ENCODE measurements around the gene ELMOD3. TPM values are rescaled to one million over a fixed set of nuclear protein-coding genes. Genes with fewer than 3 reads are reported as not detected.
A peak's percentile ranks its signal among the peaks of the same experiment; 100 is the strongest.
"Not testable (repeated sequence)": the region's sequence is repeated elsewhere in the genome, so short reads cannot be mapped to it uniquely, and the experiment has no call there.

ELMOD3 gene
- total RNA-seq, 2 experiments from 2014 or later: 11.2 to 12.9 TPM

DNA sequence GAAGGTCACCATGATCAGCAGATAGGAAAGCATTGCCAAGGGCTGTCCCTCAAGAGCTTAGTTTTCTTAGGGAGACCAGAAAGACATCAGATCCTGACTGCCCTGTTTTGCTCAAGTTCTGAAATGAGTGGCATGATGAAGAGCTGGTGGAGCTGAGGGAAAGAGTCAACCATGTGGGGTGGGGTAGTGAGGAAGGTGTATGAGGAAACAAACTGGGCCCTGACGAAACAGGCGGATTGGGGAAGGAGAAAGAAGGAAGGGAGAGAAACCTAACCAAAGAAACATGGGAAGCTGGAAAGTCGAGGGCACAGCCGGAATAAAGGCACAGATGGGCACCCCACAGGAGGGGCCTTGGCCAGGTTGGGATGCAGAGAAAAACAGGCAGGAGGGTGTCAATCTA lies 34.8 kb upstream of the ELMOD3 start:
- ATAC-seq: no peak
- H3K9me3 Mint-ChIP-seq (ENCODE audit: low read depth): no peaks in the 10 kb centered on the region
- H3K4me3 Mint-ChIP-seq: peak overlapping the region; percentile 5
- H3K27ac Mint-ChIP-seq: peak overlapping the region; percentile 80
- POLR2A ChIA-PET: interaction anchor here (0.7 to 2.4 kb wide), 3 partner anchors 8 to 677 kb away, joined by 3 to 20 read pairs (median 7); partner anchors contain the start of genes ELMOD3, RETSAT and TGOLN2
- intact Hi-C loops (cut with DNase I, micrococcal nuclease): loop anchor here in 1 of 2 experiments (10.0 kb wide), 1 partner anchor 715 kb away; no protein-coding TSS in a partner anchor
- H3K27me3 Mint-ChIP-seq: no peaks in the 10 kb centered on the region
- CTCF ChIA-PET: interaction anchor here (0.6 to 3.3 kb wide), 7 partner anchors 9 to 432 kb away, joined by 3 to 34 read pairs (median 5); partner anchors contain the start of gene ELMOD3
- H3K36me3 Mint-ChIP-seq (ENCODE audit: low read depth): peaks cover 80% of the 10 kb centered on the region
- DNase-seq: no peak
- H3K4me1 Mint-ChIP-seq: peaks cover 72% of the 10 kb centered on the region

DNA sequence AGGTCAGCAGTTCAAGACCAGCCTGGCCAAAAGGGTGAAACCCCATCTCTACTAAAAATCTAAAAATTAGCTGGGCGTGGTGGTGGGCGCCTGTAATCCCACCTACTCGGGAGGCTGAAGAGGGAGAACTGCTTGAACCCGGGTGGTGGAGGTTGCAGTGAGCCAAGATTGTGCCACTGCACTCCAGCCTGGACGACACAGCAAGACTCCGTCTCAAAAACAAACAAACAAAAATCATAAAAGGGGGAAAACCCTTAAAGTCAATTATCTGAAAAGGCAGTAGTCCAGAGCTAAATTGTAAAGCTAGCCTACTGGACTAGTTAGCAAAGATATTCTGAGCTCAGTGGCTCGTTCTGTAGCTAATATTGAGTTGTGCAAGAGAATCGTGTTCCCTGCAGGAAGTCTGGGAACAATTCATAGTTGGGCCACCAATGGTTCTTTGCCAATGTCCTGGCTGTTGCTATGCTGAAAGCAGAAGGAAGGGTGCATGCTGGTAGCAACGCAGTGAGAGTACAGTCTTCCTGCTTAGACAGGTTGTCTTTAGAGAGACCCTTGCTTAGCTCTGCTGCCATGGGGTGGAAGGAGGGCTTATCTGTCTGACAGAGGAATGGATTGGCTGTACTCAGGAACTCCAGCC lies 31.1 kb upstream of the ELMOD3 start:
- ATAC-seq (no peak), DNase-seq (no peak)
- peaks cover 66% of the 10 kb centered on the region for H3K4me1 Mint-ChIP-seq
- H3K4me3 Mint-ChIP-seq: peak overlapping the region; percentile 86
- peak overlapping the region; percentile 34 for H3K27ac Mint-ChIP-seq
- ChIA-PET POLR2A (interaction anchor here (1.2 kb wide), 1 partner anchor 30 kb away, joined by 3 read pairs; no protein-coding TSS in a partner anchor), CTCF (interaction anchor here (0.5 to 0.9 kb wide), 3 partner anchors 29 to 314 kb away, joined by 3 read pairs; no protein-coding TSS in a partner anchor)
- H3K27me3 Mint-ChIP-seq: no peaks in the 10 kb centered on the region
- H3K36me3 Mint-ChIP-seq (ENCODE audit: low read depth): peaks cover 88% of the 10 kb centered on the region
- H3K9me3 Mint-ChIP-seq (ENCODE audit: low read depth): no peaks in the 10 kb centered on the region
- intact Hi-C loops (cut with DNase I, micrococcal nuclease): loop anchor here in 1 of 2 experiments (10.0 kb wide), 1 partner anchor 711 kb away; no protein-coding TSS in a partner anchor

- intact Hi-C loops (cut with DNase I, micrococcal nuclease): loop anchor here in 1 of 2 experiments (10.0 kb wide), 1 partner anchor 711 kb away; no protein-coding TSS in a partner anchor
- H3K36me3 Mint-ChIP-seq (ENCODE audit: low read depth): peaks cover 83% of the 10 kb centered on the region
- ATAC-seq; H3K9me3 Mint-ChIP-seq (ENCODE audit: low read depth); H3K27me3 Mint-ChIP-seq; DNase-seq: not testable (repeated sequence)
- peaks cover 63% of the 10 kb centered on the region for H3K4me1 Mint-ChIP-seq
- CTCF ChIA-PET: interaction anchor here (0.5 to 0.9 kb wide), 3 partner anchors 28 to 313 kb away, joined by 3 read pairs; no protein-coding TSS in a partner anchor
- POLR2A ChIA-PET: interaction anchor here (0.6 to 1.2 kb wide), 2 partner anchors 29 to 162 kb away, joined by 3 read pairs; no protein-coding TSS in a partner anchor
- peak overlapping the region; percentile 86 for H3K4me3 Mint-ChIP-seq
- peak overlapping the region; percentile 34 for H3K27ac Mint-ChIP-seq
Observed at GRCh38 chr2:85323988-85324367, 30.6 kb upstream of the ELMOD3 start.

DNA sequence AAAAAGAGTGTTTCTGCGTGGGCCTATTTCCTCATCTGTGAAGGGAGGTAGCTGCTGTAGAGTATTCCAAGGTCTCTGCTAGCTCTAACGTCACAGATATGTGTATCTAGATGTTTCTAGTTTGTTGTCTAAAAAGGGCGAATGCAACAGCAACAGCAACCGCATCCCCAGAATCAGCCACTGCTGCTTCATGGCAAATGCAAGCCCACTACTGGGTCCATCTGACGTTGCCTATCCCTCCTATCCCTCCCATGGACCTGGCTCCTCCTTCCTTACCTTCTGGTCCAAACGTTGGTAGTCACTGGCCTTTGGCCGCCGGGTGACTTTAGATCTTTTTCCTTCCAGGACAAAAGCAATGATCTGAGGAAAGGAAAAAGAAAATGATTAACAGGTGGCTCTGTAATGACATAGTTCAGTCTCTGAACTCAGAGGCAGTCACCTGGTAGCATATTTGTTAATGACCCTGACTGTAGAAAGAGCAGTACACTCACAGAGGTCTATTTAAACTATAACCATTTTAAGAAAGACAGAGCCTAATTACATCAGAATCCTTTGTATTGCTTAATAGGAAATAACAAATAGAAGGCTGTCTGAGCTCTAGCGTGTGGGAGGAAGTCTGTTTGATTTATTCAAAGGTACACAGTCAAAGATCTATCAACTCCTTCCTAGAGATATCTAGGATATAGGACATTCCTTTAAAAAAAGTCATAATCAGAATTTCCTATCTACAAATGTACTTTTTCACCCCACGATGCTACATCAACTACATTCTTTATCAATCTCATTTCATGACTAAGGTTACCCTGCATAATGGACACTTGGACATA lies 29.7 kb upstream of the ELMOD3 start:
- intact Hi-C loops (cut with DNase I, micrococcal nuclease): loop anchor here (1.0 to 10.0 kb wide), 7 partner anchors 15 to 1117 kb away; partner anchors contain the start of genes KDM3A (in 1 of the 2) and MAT2A (in 1 of the 2)
- Mint-ChIP-seq H3K27me3 (no peaks in the 10 kb centered on the region), H3K4me3 (peak overlapping the region; percentile 86), H3K27ac (peak overlapping the region; percentile 99), H3K36me3 (ENCODE audit: low read depth) (peaks cover 79% of the 10 kb centered on the region), H3K9me3 (ENCODE audit: low read depth) (no peaks in the 10 kb centered on the region), H3K4me1 (peaks cover 60% of the 10 kb centered on the region)
- DNase-seq (no peak), ATAC-seq (no peak)
- CTCF ChIA-PET: interaction anchor here (0.9 kb wide), 1 partner anchor 24 kb away, joined by 3 read pairs; no protein-coding TSS in a partner anchor
- POLR2A ChIA-PET: interaction anchor here (0.6 to 0.7 kb wide), 2 partner anchors 161 to 216 kb away, joined by 3 read pairs; no protein-coding TSS in a partner anchor

GRCh38 chr2:85325466-85325811 lies 29.1 kb upstream of the ELMOD3 start:
- Mint-ChIP-seq H3K27ac (peak overlapping the region; percentile 99), H3K4me1 (peaks cover 54% of the 10 kb centered on the region), H3K36me3 (ENCODE audit: low read depth) (peaks cover 74% of the 10 kb centered on the region), H3K27me3 (no peaks in the 10 kb centered on the region), H3K9me3 (ENCODE audit: low read depth) (no peaks in the 10 kb centered on the region), H3K4me3 (peak overlapping the region; percentile 86)
- intact Hi-C loops (cut with DNase I, micrococcal nuclease): loop anchor here (1.0 to 10.0 kb wide), 7 partner anchors 15 to 1117 kb away; partner anchors contain the start of genes KDM3A (in 1 of the 2) and MAT2A (in 1 of the 2)
- ATAC-seq: no peak
- POLR2A ChIA-PET: no interaction called here
- no peak for DNase-seq
- CTCF ChIA-PET: interaction anchor here (0.9 kb wide), 1 partner anchor 25 kb away, joined by 3 read pairs; no protein-coding TSS in a partner anchor

DNA sequence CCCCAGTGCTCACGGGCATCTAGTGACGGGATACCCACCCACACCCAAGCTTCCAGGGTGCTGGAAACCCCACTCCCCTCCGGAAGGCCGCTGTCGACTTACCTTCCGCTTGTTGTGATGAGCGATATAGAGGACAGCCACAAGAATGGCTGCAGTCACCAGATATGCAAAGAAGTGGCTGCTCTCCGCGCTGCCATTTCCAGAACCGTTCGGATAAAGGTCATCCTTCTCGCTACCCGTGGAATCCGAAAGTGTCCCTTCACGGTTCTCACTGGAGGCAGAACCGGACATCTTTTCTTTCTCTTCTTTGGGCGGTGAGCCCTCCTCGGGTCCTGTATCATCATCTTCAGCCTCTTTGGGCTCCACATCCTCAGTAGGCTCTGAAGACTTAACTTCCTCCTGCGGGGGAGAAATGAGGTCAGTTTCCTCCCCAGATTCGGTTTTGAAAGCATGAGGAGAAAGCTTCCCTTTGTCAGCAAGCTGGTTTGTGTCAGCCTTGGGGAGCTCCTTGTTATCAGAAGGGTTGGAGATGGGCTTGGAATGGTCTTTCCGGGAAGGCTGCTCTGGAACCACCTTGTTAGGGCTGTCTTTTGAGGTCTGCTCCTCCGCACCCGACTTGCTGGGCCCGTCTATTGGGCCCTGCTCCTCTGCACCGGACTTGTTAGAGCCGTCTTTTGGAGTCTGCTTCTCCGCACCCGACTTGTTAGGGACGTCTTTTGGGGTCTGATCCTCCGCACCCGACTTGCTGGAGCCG lies 28.0 kb upstream of the ELMOD3 start:
- Mint-ChIP-seq H3K4me3 (peak overlapping the region; percentile 86), H3K36me3 (ENCODE audit: low read depth) (peaks cover 64% of the 10 kb centered on the region), H3K4me1 (peaks cover 51% of the 10 kb centered on the region), H3K27ac (peak overlapping the region; percentile 99), H3K9me3 (ENCODE audit: low read depth) (no peaks in the 10 kb centered on the region), H3K27me3 (no peaks in the 10 kb centered on the region)
- ChIA-PET CTCF (interaction anchor here (0.7 to 1.9 kb wide), 7 partner anchors 8 to 384 kb away, joined by 3 to 5 read pairs (median 5); no protein-coding TSS in a partner anchor), POLR2A (interaction anchor here (0.8 to 2.4 kb wide), 7 partner anchors 8 to 1114 kb away, joined by 3 to 20 read pairs (median 5); partner anchors contain the start of genes ELMOD3, KDM3A, MAT2A and RETSAT)
- intact Hi-C loops (cut with DNase I, micrococcal nuclease): loop anchor here (1.0 to 10.0 kb wide), 11 partner anchors 8 to 1116 kb away; partner anchors contain the start of genes ELMOD3 (in 1 of the 2), KCMF1 (in 1 of the 2), KDM3A (in 1 of the 2) and MAT2A (in 1 of the 2)
- ATAC-seq: peak; percentile 17
- DNase-seq: peak; percentile 67

- DNase-seq (peak; percentile 75), ATAC-seq (peak; percentile 36)
- Mint-ChIP-seq H3K27ac (peak overlapping the region; percentile 99), H3K27me3 (no peaks in the 10 kb centered on the region), H3K4me1 (peaks cover 44% of the 10 kb centered on the region), H3K4me3 (peak overlapping the region; percentile 86), H3K9me3 (ENCODE audit: low read depth) (no peaks in the 10 kb centered on the region), H3K36me3 (ENCODE audit: low read depth) (peaks cover 57% of the 10 kb centered on the region)
- intact Hi-C loops (cut with DNase I, micrococcal nuclease): loop anchor here (1.0 to 10.0 kb wide), 9 partner anchors 80 to 1115 kb away; partner anchors contain the start of genes KCMF1 (in 1 of the 2), KDM3A (in 1 of the 2), MAT2A (in 1 of the 2) and RNF181 (in 1 of the 2)
- CTCF ChIA-PET: interaction anchor here (0.9 to 1.9 kb wide), 8 partner anchors 9 to 384 kb away, joined by 3 to 8 read pairs (median 5); partner anchors contain the start of gene MAT2A
- POLR2A ChIA-PET: interaction anchor here (0.6 to 2.4 kb wide), 11 partner anchors 9 to 1113 kb away, joined by 3 to 20 read pairs (median 5); partner anchors contain the start of genes ELMOD3, KDM3A, MAT2A and RETSAT
Observed at GRCh38 chr2:85327160-85327821, 27.3 kb upstream of the ELMOD3 start.

DNA sequence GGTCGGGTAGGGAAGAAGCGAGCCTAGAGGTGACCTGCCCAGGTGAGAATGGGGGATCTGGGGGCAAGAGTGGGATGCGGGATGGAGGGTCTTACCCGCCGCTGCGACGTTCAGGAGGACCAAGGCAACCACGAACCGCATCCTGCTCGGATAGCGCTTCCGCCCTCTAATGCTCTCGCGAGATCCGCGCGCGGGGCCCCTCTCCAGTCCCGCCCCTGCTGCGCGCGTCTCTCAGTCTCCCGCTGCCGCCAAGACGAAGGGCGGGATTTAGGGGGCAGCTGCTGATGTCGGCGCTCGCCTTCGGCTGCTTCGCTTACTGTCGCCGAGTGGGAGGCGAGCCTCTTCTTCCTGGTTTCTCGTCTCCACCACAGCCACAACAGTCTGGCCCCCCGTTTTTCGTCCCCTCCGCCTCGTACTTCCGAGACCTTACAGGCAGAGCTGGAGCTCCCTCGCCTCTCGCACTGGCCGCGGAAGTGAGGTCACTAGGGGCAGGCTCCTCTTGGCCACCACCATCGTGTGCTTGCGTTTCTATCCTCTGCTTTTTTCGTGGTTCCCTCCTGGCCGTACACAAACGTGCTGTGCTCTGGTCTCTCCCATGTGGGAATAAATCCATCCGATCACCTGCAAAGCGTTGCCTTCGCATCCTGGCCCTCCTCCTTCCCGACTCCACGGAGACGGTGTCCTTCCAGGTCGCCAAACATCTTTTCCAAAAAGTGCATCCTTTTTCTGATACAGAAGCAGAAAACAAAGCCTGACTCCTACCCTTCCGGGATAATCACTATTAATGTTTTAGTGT lies 26.5 kb upstream of the ELMOD3 start, which contains the start of gene TGOLN2:
TGOLN2 (minus strand) TSS at position 168 of the 796 bp plus-strand sequence; CDS start at position 141, 27 bp downstream.
- no peaks in the 10 kb centered on the region for H3K9me3 Mint-ChIP-seq (ENCODE audit: low read depth)
- ChIA-PET POLR2A (interaction anchor here (0.6 to 2.4 kb wide), 10 partner anchors 9 to 564 kb away, joined by 3 to 20 read pairs (median 4); partner anchors contain the start of genes ELMOD3, MAT2A and RETSAT), CTCF (interaction anchor here (1.2 to 1.9 kb wide), 3 partner anchors 10 to 224 kb away, joined by 4 to 8 read pairs (median 5); partner anchors contain the start of gene MAT2A)
- H3K27me3 Mint-ChIP-seq: no peaks in the 10 kb centered on the region
- H3K4me3 Mint-ChIP-seq: peak within 1 kb of the TSS; percentile 86
- DNase-seq (peak; percentile 98), ATAC-seq (peak; percentile 91)
- peaks cover 37% of the 10 kb centered on the region for H3K4me1 Mint-ChIP-seq
- intact Hi-C loops (cut with DNase I, micrococcal nuclease): loop anchor here (1.0 to 10.0 kb wide), 15 partner anchors 26 to 1114 kb away; partner anchors contain the start of genes MAT2A (in 2 of the 2), ELMOD3 (in 1 of the 2), GGCX (in 1 of the 2) and IMMT (in 1 of the 2)
- peak within 1 kb of the TSS; percentile 99 for H3K27ac Mint-ChIP-seq
- H3K36me3 Mint-ChIP-seq (ENCODE audit: low read depth): peaks cover 50% of the 10 kb centered on the region

Measured in activated CD4-positive, alpha-beta T cell treated with anti-CD3 and anti-CD28 coated beads for 36 hours (primary cell).